ENCODE measurements around the gene TRPT1. TPM values are rescaled to one million over a fixed set of nuclear protein-coding genes. Genes with fewer than 3 reads are reported as not detected.

TRPT1 gene
- total RNA-seq, 1 experiment from 2014 or later: 58.8 TPM

GRCh38 chr11:64206457-64207255, 19.3 kb downstream of the TRPT1 start, which contains the start of gene FERMT3:
FERMT3 (plus strand) TSS chr11:64206721; CDS start chr11:64207365, 644 bp downstream.
- ChIA-PET POLR2A (interaction anchor here (0.6 to 1.5 kb wide), 4 partner anchors 13 to 36 kb away, joined by 3 to 4 read pairs (median 3); partner anchors contain the start of genes NUDT22 and TRPT1), CTCF (interaction anchor here (0.8 to 5.4 kb wide), 9 partner anchors 10 to 243 kb away, joined by 3 to 76 read pairs (median 5); partner anchors contain the start of genes FKBP2, NUDT22, PLCB3 and STIP1)
- no peak within 1 kb of the TSS for H3K4me3 Mint-ChIP-seq
- ATAC-seq (no peak), DNase-seq (ENCODE audit: low spot score) (no peak)
- H3K9me3 Mint-ChIP-seq: no peaks in the 10 kb centered on the region
- no peaks in the 10 kb centered on the region for H3K27me3 Mint-ChIP-seq (ENCODE audit: low read depth)
- peaks cover 6% of the 10 kb centered on the region for H3K4me1 Mint-ChIP-seq
- peaks cover 30% of the 10 kb centered on the region for H3K36me3 Mint-ChIP-seq
- H3K27ac Mint-ChIP-seq: no peak within 1 kb of the TSS
- TF ChIP-seq ZMAT4 (CRISPR knock-in tag; IDR thresholded peaks at IDR 0.05): no peak
- no peak for TF ChIP-seq IRF1 (CRISPR knock-in tag; IDR thresholded peaks at IDR 0.05)
- no peak for TF ChIP-seq PRDM15 (CRISPR knock-in tag; IDR thresholded peaks at IDR 0.05)
- no peak for TF ChIP-seq NR1H2 (CRISPR knock-in tag; IDR thresholded peaks at IDR 0.05)
- TF ChIP-seq OVOL2 (CRISPR knock-in tag; IDR thresholded peaks at IDR 0.05; ENCODE audit: borderline replicate concordance): no peak
- TF ChIP-seq MYBL2 (CRISPR knock-in tag; IDR thresholded peaks at IDR 0.05): no peak
- no peak for TF ChIP-seq AFF4 (CRISPR knock-in tag; IDR thresholded peaks at IDR 0.05; ENCODE audit: borderline replicate concordance)
- no peak for TF ChIP-seq USF1 (CRISPR knock-in tag; IDR thresholded peaks at IDR 0.05)
- no peak for TF ChIP-seq NFE2L1 (CRISPR knock-in tag; IDR thresholded peaks at IDR 0.05)
- TF ChIP-seq CBFB (CRISPR knock-in tag; IDR thresholded peaks at IDR 0.05; ENCODE audit: low read depth): no peak
- TF ChIP-seq ZNF423 (CRISPR knock-in tag; IDR thresholded peaks at IDR 0.05): no peak
- TF ChIP-seq KAT7 (CRISPR knock-in tag; IDR thresholded peaks at IDR 0.05; ENCODE audit: borderline replicate concordance): no peak
- no peak for TF ChIP-seq HMGXB4 (CRISPR knock-in tag; IDR thresholded peaks at IDR 0.05)
- TF ChIP-seq ZNF416 (CRISPR knock-in tag; IDR thresholded peaks at IDR 0.05): no peak
- no peak for TF ChIP-seq ZNF396 (CRISPR knock-in tag; IDR thresholded peaks at IDR 0.05; ENCODE audit: borderline replicate concordance)
- no peak for TF ChIP-seq JAZF1 (CRISPR knock-in tag; IDR thresholded peaks at IDR 0.05)
